HG03196 (cell line): ENCODE results near the gene STRA6.

Source experiments
- ATAC-seq: cut with Tn5 transposase; IDR thresholded peaks from one replicate; pipeline ENCODE4 v1.9.1; 2021; ENCODE audit not compliant: unreplicated experiment

Gene STRA6

DNA sequence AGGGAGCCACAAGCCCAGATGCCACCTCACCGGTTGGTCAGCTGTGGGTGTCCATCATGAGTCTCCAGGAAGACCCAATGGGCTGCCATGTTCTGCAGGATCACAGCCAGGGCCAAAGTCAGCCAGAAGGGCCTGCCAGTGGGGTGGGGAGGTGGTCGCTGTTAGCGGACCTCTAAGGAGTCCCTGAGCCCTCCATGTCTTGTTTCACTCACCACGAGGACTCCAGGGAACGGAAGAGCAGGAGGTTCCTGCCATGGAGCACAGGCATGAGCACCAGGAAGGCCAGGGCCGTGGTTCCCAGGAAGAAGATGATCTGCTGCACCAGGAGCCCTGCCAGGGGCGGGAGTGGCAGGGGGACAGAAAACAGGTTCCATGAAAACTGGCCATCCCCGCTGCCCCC is 20.5 kb downstream of the STRA6 start:
- ATAC-seq: no peak

DNA sequence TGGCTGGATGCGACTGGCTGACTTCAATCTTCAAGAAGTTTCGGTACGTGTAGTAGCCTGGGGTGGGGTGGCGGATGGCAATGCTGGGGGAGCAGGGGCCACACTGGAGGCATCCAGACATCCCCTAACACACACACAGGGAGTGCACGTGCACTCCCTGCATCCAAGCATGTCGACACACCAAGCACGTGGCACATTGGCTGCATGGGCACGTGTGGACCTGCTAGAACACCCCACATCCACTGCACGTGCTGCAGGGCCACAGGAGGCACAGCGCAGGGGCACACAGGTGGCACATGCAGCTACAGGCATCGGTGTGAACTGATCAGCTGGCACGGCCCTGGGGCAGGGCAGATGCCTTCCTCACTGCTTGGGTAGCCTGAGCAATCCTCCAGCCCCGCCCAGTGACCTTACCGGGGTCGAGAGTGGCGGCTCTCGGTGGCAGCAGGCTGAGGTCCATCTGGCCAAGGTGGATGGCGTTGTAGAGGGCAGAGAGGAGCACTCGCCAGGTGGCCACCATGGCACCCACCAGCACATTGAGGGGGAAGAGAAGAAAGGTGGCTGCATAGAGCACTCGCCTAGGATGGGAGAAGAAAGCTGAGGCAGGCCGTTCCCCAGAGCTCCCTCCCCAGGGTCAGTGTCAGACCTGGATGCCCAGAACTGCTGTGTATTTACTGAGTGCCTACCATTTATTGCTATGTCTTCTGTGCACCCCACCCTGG is 21.5 kb downstream of the STRA6 start:
- no peak for ATAC-seq

DNA sequence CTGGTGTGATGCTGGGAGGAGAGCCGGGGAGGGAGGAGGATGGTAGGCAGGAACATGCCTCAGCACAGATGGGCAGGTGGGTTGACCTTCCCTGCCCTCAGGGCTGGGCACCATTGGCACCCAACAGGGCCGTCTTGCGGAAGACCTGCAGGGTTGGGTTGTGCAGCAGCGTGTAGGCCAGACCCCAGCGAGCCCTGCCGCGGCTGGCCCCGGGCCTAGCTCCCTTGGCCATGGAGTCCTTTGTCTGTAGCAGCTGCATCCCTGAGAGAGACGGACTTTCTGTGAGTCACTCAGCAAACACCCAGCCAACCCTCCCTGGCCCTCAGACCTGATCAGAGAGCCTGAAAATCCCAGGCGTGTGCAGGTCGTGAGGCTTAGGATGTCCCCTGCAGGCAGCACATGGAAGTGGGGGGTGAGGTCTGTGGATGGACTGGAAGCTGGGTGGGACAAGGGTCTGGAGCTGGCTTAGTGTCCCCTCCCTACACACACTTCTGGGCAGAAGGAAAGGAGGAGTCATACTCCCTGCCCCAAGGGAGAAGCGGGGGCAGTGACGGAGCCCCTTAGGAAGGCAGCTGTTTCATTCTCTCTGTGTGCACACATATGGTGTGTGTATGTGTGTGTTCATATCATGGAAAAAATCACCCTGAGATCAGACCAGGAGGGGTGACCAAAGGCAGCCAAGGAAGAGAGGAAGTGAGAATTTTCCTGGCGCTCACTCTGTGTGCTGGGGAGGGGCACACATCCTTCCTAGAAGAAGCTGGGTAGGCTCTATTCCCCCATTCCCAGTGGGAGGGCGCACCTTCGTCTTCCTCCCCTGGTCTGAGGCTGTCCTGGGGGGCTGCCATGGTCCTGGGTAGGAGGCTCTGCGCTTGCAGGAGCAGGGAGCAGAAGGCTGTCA is 22.4 kb downstream of the STRA6 start:
- no peak for ATAC-seq

DNA sequence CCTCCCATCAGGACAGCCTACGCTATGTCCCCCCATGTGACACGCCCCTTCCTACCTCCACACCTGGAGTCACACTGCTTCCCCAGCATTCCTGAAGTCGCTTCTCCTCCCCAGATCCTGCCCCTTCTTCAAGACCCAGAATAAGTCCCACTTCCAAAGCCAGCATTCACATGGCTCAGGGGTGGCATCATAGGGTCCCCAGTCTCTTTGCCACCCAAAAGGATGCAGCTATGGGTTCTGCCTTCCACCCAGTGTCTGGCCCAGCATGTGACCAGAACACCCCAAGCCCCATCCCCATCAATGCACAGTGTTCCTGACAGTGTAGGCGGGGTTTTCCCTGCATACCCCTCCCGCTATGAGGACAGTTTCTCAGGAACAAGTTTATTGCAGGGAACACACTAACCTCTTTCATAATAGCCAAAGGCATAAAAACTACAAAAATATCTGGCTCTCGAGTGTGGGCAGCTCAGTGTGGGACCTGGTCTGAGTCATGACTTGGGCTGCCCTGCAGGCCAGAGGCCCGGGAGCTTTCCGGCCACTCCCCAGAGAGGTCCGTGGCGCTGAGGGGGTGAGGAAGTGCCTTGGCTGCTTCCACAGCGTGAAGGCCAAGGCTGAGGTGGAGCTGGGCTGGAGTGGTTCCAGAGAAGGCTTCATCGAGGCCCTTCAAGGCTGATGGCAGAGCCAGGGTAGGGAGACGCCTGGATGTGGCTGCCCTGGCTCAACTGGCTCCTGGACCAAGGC is 23.3 kb downstream of the STRA6 start:
- ATAC-seq: no peak

DNA sequence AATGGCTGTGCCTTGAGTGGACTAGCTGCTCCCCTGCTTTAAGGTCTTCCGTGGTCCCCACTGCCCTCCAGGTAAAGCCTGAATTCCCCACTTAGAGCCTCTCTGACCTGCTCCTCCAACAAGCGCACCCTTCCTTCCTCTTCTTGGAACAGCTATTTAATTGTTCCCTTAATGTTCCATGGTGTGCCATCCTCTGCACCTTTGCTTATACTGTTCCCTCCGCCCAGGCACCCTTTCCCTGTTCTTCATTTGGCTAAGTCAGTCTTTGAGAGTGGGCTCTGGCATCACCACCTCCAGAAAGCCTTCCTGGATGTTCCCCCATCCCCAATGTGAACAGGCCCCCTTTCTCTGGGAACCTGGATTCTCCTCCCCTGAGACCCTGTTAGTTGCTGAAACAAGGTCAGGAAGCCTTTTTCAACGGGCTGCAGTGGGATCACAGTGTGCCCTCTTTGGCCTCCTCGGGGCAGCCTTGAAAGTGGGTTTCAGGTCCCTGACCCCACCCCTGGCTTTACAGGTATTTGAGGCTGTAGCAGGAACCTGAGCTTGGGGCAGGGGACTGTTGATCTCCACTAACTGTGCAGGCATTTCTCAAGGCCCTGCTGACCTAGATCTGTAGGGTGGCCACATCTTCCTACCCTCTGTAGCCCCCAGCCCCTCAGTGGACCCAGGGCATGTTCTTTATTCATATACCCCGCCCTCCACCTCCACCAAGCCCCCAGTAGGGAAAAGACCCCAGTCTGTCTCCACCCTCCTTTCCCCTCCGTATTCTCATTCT is 24.1 kb downstream of the STRA6 start:
- no peak for ATAC-seq

DNA sequence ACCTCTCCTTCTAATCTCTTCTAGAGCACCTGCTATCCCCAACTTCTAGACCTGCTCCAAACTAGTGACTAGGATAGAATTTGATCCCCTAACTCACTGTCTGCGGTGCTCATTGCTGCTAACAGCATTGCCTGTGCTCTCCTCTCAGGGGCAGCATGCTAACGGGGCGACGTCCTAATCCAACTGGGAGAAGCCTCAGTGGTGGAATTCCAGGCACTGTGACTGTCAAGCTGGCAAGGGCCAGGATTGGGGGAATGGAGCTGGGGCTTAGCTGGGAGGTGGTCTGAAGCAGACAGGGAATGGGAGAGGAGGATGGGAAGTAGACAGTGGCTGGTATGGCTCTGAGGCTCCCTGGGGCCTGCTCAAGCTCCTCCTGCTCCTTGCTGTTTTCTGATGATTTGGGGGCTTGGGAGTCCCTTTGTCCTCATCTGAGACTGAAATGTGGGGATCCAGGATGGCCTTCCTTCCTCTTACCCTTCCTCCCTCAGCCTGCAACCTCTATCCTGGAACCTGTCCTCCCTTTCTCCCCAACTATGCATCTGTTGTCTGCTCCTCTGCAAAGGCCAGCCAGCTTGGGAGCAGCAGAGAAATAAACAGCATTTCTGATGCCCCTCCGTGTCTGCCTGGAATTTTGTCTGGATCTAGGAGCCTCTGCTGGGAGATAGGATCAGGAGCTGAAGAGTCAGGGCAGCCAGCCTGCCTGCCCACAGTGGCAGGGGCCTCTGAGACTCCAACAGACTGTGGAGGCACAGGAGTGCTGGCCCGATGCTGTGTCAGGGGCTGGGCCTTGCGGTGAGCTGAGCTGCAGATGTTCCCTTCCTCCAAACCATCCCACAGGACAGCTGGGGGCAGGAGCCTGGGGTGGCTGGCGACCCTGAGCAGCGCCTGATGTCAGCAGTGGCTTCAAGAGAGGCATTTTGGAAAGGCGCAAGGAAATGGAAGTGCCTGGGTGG is 26.0 kb downstream of the STRA6 start:
- no peak for ATAC-seq

DNA sequence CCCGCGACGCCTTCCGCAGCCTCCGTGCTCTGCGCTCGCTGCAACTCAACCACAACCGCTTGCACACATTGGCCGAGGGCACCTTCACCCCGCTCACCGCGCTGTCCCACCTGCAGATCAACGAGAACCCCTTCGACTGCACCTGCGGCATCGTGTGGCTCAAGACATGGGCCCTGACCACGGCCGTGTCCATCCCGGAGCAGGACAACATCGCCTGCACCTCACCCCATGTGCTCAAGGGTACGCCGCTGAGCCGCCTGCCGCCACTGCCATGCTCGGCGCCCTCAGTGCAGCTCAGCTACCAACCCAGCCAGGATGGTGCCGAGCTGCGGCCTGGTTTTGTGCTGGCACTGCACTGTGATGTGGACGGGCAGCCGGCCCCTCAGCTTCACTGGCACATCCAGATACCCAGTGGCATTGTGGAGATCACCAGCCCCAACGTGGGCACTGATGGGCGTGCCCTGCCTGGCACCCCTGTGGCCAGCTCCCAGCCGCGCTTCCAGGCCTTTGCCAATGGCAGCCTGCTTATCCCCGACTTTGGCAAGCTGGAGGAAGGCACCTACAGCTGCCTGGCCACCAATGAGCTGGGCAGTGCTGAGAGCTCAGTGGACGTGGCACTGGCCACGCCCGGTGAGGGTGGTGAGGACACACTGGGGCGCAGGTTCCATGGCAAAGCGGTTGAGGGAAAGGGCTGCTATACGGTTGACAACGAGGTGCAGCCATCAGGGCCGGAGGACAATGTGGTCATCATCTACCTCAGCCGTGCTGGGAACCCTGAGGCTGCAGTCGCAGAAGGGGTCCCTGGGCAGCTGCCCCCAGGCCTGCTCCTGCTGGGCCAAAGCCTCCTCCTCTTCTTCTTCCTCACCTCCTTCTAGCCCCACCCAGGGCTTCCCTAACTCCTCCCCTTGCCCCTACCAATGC is 27.1 kb downstream of the STRA6 start:
- ATAC-seq: no peak

DNA sequence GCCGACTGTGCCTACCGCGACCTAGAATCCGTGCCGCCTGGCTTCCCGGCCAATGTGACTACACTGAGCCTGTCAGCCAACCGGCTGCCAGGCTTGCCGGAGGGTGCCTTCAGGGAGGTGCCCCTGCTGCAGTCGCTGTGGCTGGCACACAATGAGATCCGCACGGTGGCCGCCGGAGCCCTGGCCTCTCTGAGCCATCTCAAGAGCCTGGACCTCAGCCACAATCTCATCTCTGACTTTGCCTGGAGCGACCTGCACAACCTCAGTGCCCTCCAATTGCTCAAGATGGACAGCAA is 27.7 kb downstream of the STRA6 start:
- no peak for ATAC-seq

DNA sequence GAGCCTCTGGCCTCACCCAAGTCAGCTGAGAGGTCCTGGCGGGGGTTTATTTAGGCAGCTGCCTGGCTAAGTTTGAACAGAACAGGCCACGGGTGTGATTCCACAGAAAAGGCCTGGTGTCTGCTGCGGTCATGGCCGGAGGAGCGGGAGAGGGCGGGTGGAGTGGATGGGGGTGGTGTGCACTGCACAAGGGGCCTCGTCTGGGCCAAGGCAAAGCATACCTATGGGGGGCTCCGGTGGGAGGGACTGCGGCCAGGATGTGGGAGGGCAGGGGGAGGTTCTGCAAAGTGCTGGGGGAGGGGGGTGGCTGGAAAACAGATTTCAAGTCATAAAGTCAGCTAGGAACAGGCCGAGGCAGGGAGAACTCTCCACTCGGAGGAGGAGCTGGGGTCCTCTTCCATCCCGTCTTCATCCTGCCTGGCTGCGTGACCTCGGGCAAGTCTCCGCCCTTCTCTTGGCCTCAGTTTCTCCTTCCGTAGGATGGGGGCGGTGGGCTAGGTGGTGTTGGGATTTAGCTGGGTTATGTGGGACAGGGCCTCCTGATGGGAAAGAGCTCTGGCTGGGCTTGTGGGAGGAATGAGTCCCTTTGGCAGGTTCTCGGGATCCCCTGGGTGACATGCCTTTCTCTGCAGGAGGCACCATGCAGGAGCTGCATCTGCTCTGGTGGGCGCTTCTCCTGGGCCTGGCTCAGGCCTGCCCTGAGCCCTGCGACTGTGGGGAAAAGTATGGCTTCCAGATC is 28.2 kb downstream of the STRA6 start:
- no peak for ATAC-seq

DNA sequence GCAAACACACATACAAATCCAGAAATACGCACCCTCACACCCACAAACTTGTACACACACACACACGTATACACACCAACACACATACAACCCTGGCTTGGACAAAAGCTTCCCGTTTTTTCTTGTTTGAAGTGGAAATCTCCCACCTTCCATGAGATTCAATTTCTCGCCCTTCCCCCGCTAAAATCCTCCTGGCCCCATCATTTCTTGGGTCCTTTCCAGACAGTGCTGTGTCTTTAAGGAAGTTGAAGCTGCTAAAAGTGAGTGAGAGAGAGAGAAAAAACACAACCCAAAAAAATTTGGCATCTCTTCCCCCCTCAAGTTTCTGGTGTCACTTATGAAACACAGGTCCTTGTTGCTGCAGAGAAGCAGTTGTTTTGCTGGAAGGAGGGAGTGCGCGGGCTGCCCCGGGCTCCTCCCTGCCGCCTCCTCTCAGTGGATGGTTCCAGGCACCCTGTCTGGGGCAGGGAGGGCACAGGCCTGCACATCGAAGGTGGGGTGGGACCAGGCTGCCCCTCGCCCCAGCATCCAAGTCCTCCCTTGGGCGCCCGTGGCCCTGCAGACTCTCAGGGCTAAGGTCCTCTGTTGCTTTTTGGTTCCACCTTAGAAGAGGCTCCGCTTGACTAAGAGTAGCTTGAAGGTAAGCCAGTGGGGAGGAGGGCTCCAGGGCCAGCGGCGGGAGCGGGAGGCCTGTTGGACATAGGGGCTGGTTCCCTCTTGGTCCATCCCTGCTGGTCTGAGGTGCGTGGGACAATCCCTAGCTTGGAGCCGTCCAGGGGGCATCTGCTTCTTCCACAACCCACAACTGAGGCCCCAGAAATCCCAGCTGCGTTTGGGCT is 29.0 kb downstream of the STRA6 start, which contains the start of gene ISLR:
ISLR (plus strand) TSS at position 331 of the 839 bp plus-strand sequence. CDS start 1,149 bp downstream, outside the sequence.
- ATAC-seq: no peak

DNA sequence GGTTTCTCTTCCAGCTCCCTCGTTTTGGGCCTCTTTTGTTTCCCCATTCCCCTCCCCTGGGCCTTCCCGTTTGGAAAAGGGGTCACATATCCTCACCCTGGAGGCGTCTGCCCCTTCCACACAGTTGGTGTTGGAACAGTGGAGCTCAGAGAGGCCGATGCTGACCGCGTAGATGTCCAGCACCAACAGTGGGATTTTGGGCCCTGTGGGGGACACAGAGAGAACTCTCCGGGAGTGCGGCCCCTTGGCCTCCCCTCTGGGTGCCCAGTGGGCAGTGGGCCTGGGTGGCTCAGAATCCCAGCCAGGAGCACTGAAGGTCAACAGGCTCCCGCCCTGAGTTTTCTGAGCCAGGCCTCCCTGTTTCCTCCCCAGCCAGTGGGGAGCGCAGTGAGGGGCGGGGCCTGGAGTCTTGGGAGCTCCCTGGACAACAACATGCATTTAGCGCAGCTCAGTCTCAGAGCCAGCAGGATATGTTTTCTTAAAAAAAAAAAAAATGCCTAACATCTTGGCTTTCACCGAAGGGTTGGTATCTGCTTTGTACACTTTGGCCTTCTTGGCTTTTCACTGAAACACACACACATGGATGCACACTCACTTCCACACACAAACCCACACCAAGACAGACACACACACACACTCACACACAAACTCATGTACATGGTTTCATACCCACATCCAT is 29.7 kb downstream of the STRA6 start:
- ATAC-seq: no peak

DNA sequence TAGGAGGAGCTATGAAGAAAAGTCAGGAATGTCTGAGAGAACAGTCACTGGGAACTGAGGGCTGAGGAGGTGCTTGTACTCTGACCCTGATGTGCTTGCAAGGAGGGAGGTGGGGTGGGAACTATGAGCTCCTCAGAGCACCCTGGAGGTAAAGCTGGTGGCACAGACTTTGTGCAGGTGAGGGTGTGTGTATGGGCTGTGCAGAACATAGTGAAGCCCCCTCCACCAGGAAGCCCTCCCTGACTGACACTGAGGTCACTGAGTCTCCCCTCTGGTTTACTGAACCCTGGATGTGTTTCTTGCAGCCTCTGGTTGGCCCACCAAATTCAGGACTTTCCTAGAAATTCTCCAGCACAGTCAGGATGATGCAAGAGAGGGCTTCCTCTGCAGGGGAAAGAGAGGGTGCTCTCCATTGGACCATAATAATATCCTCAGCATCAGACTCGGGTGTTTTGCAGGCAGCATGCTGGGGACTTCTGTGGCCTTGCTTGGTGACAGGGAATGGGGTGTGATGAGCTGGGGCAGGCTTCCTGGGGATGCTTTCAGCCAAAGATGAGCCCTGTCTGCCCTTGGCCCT is 30.5 kb downstream of the STRA6 start:
- no peak for ATAC-seq

DNA sequence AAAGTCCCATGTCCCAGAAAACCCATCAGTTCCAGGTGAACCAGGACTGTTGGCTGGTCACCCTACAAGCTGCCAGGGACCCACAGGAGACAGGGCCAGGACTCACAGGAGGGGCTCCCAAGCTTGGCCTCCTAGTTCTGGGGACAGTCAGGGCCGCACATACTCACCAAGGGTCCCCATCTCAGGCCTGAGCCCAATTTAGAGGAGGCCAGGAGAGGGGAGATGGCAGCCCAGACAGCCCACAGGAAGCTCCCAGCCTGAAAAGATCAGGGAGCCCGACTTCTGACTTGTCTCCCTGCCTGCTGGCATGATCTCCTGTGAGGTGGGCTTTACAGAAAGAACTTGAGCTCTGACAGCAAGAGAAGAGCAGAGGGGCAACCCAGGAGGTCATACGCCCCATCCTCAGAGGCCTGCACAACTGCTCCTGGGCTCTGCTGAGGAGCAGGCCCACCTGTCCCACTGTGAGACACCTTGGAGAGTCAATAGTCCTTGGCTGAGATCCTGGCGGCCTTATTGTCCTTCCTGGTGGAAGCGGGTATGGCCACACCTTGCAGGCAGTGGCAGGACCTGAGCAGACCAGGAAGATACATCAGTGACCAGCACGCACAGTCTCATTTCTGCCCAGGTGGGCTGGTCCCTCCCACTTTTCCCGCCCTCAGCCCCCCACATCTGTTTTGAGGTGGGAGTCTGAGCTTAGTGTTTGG is 31.6 kb downstream of the STRA6 start:
- no peak for ATAC-seq

DNA sequence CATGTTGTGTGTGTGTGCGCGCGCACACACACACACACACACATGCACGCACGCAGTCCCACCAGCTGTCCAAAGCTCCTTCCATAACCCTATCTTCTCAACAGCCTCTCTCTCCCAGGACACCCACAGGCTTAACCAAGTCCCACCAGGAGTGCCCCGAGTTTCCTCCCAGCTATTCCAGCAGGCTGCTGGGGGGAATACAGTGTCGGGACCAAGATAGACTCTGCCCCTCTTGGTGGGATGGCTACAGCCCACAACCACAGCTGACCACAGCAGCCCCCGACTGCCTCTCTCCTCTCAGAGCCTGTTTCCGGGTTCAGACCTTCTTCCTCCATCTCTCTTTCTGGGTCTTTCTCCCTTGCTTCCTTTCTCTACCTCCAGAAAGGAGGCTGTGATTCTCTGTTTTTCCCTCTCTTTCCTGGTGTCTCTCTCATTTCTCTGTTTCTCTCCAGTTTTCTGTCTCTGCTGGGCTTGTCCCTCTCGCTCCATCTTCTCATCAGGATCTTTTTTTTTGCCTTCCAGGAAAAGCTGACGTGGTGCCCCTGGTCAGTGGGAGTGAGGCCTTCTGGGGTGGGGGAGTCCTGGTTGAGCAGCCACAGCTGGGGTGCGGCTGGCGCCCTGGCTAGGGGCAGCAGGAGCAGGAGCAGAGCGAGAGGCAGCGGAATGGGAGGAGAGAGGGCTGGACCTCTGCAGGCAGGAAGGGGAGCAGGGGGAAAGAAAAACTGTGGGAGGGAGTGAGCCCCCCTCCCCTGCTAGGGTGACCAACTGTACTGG is 32.3 kb downstream of the STRA6 start:
- ATAC-seq: no peak

DNA sequence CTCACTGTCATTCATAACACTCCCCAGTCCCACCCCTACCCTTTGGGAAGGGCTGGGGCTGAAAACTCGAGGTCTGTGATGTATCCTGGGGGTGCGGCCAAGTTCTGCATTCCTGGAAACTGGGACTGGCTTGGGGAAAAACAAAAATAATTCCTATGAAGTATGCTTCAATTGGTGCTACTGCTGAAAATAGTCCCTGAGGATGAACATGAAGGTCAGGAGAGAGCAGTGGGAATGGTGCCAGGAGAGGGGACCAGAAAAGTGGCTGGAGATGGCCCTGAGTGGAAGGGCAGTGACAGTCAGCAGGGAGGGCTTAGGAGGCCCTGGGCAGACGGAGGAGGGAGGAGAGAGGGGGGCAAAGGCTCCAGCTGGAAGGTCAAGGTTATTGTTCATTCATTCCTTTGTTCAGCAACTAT is 33.9 kb downstream of the STRA6 start:
- ATAC-seq: no peak
